HEK293 (cell line): ENCODE results near the gene HLA-C.
"Not testable (repeated sequence)": the region's sequence is repeated elsewhere in the genome, so short reads cannot be mapped to it uniquely, and the experiment has no call there.

ENCODE experiments used
- AEBP2 ChIP-seq: fragments of 450-650 bp; formaldehyde crosslinking; IDR thresholded peaks from 2 replicates; pipeline ENCODE4 v1.5.1; 2016; ENCODE audit warnings: missing biosample characterization, missing genetic modification characterization, borderline replicate concordance
- TCF7L2 ChIP-seq: IDR thresholded peaks from 2 replicates; pipeline ENCODE4 v1.6.1; 2011; ENCODE audit warnings: low read depth, mild to moderate bottlenecking, inconsistent platforms, low read length, moderate library complexity, borderline replicate concordance
- ZBTB49 ChIP-seq: fragments of 450-650 bp; formaldehyde crosslinking; IDR thresholded peaks from 2 replicates; pipeline ENCODE4 v1.5.1; 2016; ENCODE audit warnings: missing biosample characterization, missing genetic modification characterization, low read depth
- ZNF138 ChIP-seq: fragments of 450-650 bp; formaldehyde crosslinking; IDR thresholded peaks from 2 replicates; pipeline ENCODE4 v1.5.1; 2016; ENCODE audit warnings: missing biosample characterization, missing genetic modification characterization, borderline replicate concordance
- ZNF23 ChIP-seq: fragments of 450-650 bp; formaldehyde crosslinking; IDR thresholded peaks from 2 replicates; pipeline ENCODE4 v1.5.1; 2016; ENCODE audit warnings: missing biosample characterization, missing genetic modification characterization, borderline replicate concordance
- ZNF391 ChIP-seq: fragments of 450-650 bp; formaldehyde crosslinking; IDR thresholded peaks from 2 replicates; pipeline ENCODE4 v1.5.1; 2016; ENCODE audit warnings: low read depth, missing biosample characterization, missing genetic modification characterization, borderline replicate concordance
- ZNF600 ChIP-seq: fragments of 450-650 bp; formaldehyde crosslinking; IDR thresholded peaks from 2 replicates; pipeline ENCODE4 v1.5.1; 2016; ENCODE audit warnings: missing biosample characterization, missing genetic modification characterization
- ZSCAN23 ChIP-seq: fragments of 450-650 bp; formaldehyde crosslinking; IDR thresholded peaks from 2 replicates; pipeline ENCODE4 v1.5.1; 2016; ENCODE audit warnings: missing biosample characterization, missing genetic modification characterization
- ZXDB ChIP-seq: fragments of 450-650 bp; formaldehyde crosslinking; IDR thresholded peaks from 2 replicates; pipeline ENCODE4 v1.5.1; 2016; ENCODE audit warnings: missing biosample characterization, missing genetic modification characterization

GRCh38 chr6:31234101-31234500 is 37.8 kb downstream of the HLA-C start:
- TF ChIP-seq ZNF138 (tag by site-specific recombination); ZSCAN23; AEBP2; ZNF600; TCF7L2; ZBTB49 (tag by site-specific recombination); ZNF391 (tag by site-specific recombination); ZXDB (tag by site-specific recombination); ZNF23 (tag by site-specific recombination): not testable (repeated sequence)
